K562 (cell line): Measurements from ENCODE around the gene PIK3C2A. TPM values are rescaled to one million over a fixed set of nuclear protein-coding genes. Genes with fewer than 3 reads are reported as not detected.
A peak's percentile ranks its signal among the peaks of the same experiment; 100 is the strongest.

Source experiments
- ATAC-seq: fragments of 200-7000 bp; cut with Tn5 transposase; 3 replicates; pipeline ENCODE4 v1.9.1; 2020; ENCODE audit warnings: moderate library complexity
- Bru-seq: library from RNA; stranded (reverse); fragments of 400-500 nt; gene quantifications from one replicate; lab custom pipeline; 2021; lab: Mats Ljungman, UMichigan
- BruChase-seq, 2 experiments: library from RNA; stranded (reverse); fragments of 400-500 nt; gene quantifications; one replicate each; lab custom pipeline; 2021; lab: Mats Ljungman, UMichigan
- BruUV-seq: library from RNA; stranded (reverse); fragments of 400-500 nt; replicated peaks from 2 replicates; lab custom pipeline; 2021; lab: Mats Ljungman, UMichigan
- CTCF ChIA-PET: fragments of 300-600 bp; formaldehyde crosslinking; extraction: SDS; loops from one replicate; lab custom pipeline; 2021; ENCODE audit warnings: low intra/inter-chr PET ratio; lab: Yijun Ruan, JAX
- POLR2A ChIA-PET: fragments of 300-600, 350-650 bp; sonication (Branson Sonifier 250); formaldehyde crosslinking; extraction: SDS; loops from one replicate; lab custom pipeline; 2021; ENCODE audit warnings: antibody characterized with exemption, inconsistent platforms; lab: Yijun Ruan, JAX
- DNase-seq, 4 experiments: peaks; one replicate each; pipeline versions ENCODE4 v3.0.0 to v3.0.0-alpha.2; 2011 to 2018; ENCODE audit warnings: low spot score in 3 of 4, mixed read lengths in 3 of 4; ENCODE audit errors: extremely low read depth in 1 of 4
- FAIRE-seq: peaks from 2 replicates; lab custom pipeline; 2011; peaks lifted over from hg19 to GRCh38; lab: Jason Lieb, UNC
- H2AFZ ChIP-seq: 2 replicates; pipeline ENCODE4 v1.6.0; 2011; ENCODE audit warnings: low read depth, low read length, control low read depth, inconsistent platforms
- H3K27ac ChIP-seq: fragments of 200-600 bp; 3 replicates; pipeline ENCODE4 v1.8.0; 2011; ENCODE audit warnings: low read depth, mild to moderate bottlenecking, control low read depth, inconsistent platforms, low read length, moderate library complexity, mixed read lengths; ENCODE audit errors: extremely low read depth
- H3K27me3 ChIP-seq, 2 experiments: fragments of 300-600 bp in 1 of 2; 2 replicates in 1 of 2; 3 replicates in 1 of 2; pipeline versions ENCODE4 v1.6.0 to v1.8.0; 2011; ENCODE audit warnings: inconsistent platforms in 2 of 2, low read length in 2 of 2, mild to moderate bottlenecking in 1 of 2, mixed read lengths in 1 of 2, moderate library complexity in 1 of 2; ENCODE audit not compliant: control insufficient read depth in 2 of 2, insufficient read depth in 2 of 2
- H3K36me3 ChIP-seq: fragments of 300-600 bp; 3 replicates; pipeline ENCODE4 v1.8.0; 2011; ENCODE audit warnings: mild to moderate bottlenecking, low read length, inconsistent platforms; ENCODE audit not compliant: control insufficient read depth, insufficient read depth
- H3K4me1 ChIP-seq, 2 experiments: fragments of 200-600 bp in 1 of 2; replicated peaks in 1 of 2; 2 replicates in 1 of 2; 3 replicates in 1 of 2; pipeline versions ENCODE4 v1.5.1 to v1.8.0; 2011; ENCODE audit warnings: inconsistent platforms in 2 of 2, low read length in 2 of 2, mild to moderate bottlenecking in 1 of 2, mixed read lengths in 1 of 2, moderate library complexity in 1 of 2; ENCODE audit not compliant: control insufficient read depth in 2 of 2, insufficient read depth in 2 of 2
- H3K4me2 ChIP-seq: 2 replicates; pipeline ENCODE4 v1.6.1; 2011; ENCODE audit warnings: low read length, control low read depth, inconsistent platforms, mixed read lengths; ENCODE audit not compliant: insufficient read depth
- H3K4me3 ChIP-seq: fragments of 200-600 bp; sonication (generic), shearing (Covaris generic); 2 replicates; pipeline ENCODE4 v1.5.1; 2016; ENCODE audit warnings: control low read depth, inconsistent platforms
- H3K79me2 ChIP-seq: fragments of 200-600 bp; 3 replicates; pipeline ENCODE4 v1.8.0; 2011; ENCODE audit warnings: low read length, inconsistent platforms; ENCODE audit not compliant: control insufficient read depth, insufficient read depth
- H3K9ac ChIP-seq, 2 experiments: 2 replicates each; pipeline versions ENCODE4 v1.6.0 to v1.6.1; 2011; ENCODE audit warnings: low read depth in 2 of 2, low read length in 2 of 2, control low read depth in 1 of 2, inconsistent platforms in 1 of 2, mild to moderate bottlenecking in 1 of 2, mixed read lengths in 1 of 2; ENCODE audit not compliant: insufficient read depth in 1 of 2
- H3K9me1 ChIP-seq: one replicate; pipeline ENCODE4 v1.6.0; 2011; ENCODE audit warnings: inconsistent platforms, mild to moderate bottlenecking, low read length, moderate library complexity; ENCODE audit not compliant: control insufficient read depth, insufficient read depth
- H3K9me3 ChIP-seq: replicated peaks from 2 replicates; pipeline ENCODE4 v1.5.1; 2011; ENCODE audit warnings: low read depth, low read length, inconsistent platforms; ENCODE audit not compliant: control insufficient read depth, insufficient read depth
- H4K20me1 ChIP-seq: replicated peaks from 2 replicates; pipeline ENCODE4 v1.6.1; 2011; ENCODE audit warnings: low read length, inconsistent platforms, mixed read lengths; ENCODE audit not compliant: control insufficient read depth, insufficient read depth
- CREM ChIP-seq: IDR thresholded peaks from 2 replicates; pipeline ENCODE4 v1.6.1; 2014; ENCODE audit warnings: antibody characterized with exemption, low read depth
- FIP1L1 ChIP-seq: fragments of 200-400 bp; formaldehyde crosslinking; IDR thresholded peaks from 2 replicates; pipeline ENCODE4 v1.6.1; 2018; ENCODE audit warnings: mild to moderate bottlenecking, low read depth, low read length; ENCODE audit not compliant: poor library complexity, severe bottlenecking
- HMGN3 ChIP-seq: IDR thresholded peaks from 2 replicates; pipeline ENCODE4 v1.6.1; 2011; ENCODE audit warnings: borderline replicate concordance, low read depth, mild to moderate bottlenecking, mixed read lengths, low read length; ENCODE audit not compliant: insufficient read length; ENCODE audit errors: extremely low read depth
- LARP7 ChIP-seq: fragments of 450-650 bp; IDR thresholded peaks from 2 replicates; pipeline ENCODE4 v1.6.1; 2016
- LEF1 ChIP-seq: fragments of 450-650 bp; IDR thresholded peaks from 2 replicates; pipeline ENCODE4 v1.6.1; 2016; ENCODE audit warnings: mild to moderate bottlenecking
- NFE2 ChIP-seq: IDR thresholded peaks from 2 replicates; pipeline ENCODE4 v1.6.1; 2014; ENCODE audit warnings: antibody characterized with exemption, low read depth
- U2AF1 ChIP-seq: fragments of 200-400 bp; formaldehyde crosslinking; optimal IDR thresholded peaks from 2 replicates; pipeline ENCODE3; 2017; ENCODE audit warnings: mild to moderate bottlenecking, low read depth, low read length, moderate library complexity
- ZNF79 ChIP-seq: fragments of 250-450 bp; sonication (Bioruptor Pico); IDR thresholded peaks from 2 replicates; pipeline ENCODE4 v1.4.0; 2020; ENCODE audit warnings: low read depth, mild to moderate bottlenecking, moderate library complexity
- WGBS: fragments of 100-300 bp; shearing (Covaris generic); methylation state at CpG from one replicate; pipeline ENCODE4 v1.1.6; 2016; ENCODE audit warnings: low coverage, mixed read lengths; ENCODE audit not compliant: insufficient coverage; ENCODE audit errors: missing lambda C conversion rate; 5-methylcytosine and 5-hydroxymethylcytosine counted together
- in situ Hi-C: fragments of 300-500 bp; cut with MboI; formaldehyde crosslinking; loops from 4 replicates; pipeline ENCODE4 v1.15.0; 2018; ENCODE audit warnings: inconsistent platforms, mixed read lengths
- intact Hi-C: fragments of 100-400 bp; cut with micrococcal nuclease; formaldehyde crosslinking; loops from 2 replicates; pipeline ENCODE4 v1.14.2; 2022
- long read RNA-seq, 3 experiments: library from polyadenylated mRNA in 2 of 3; library from RNA in 1 of 3; unstranded in 2 of 3; stranded (forward) in 1 of 3; transcript quantifications; one replicate each; pipeline ENCODE4 v2.0.0, GENCODE V29; 2019 to 2022
- polyA minus RNA-seq, 3 experiments: library from RNA; depleted of rRNA, polyadenylated mRNA; stranded (reverse); fragments of >200 nt; gene quantifications; 2 replicates each; pipeline ENCODE4 v1.2.3, GENCODE V29; 2011
- polyA plus RNA-seq, 8 experiments: library from polyadenylated mRNA; depleted of rRNA in 4 of 8; stranded (reverse) in 5 of 8; unstranded in 3 of 8; fragments of >200 nt; fragmentation: Nextera tagmentation in 2 of 8; fragmentation: Illumina TruSeq in 1 of 8; extraction: Ambion mirVana in 2 of 8; extraction: Trizol in 1 of 8; gene quantifications; 2 replicates each; pipeline versions ENCODE4 v1.2.1 to v1.2.3, GENCODE V29; 2011 to 2014; ENCODE audit warnings: inconsistent platforms in 1 of 8, missing spikeins in 1 of 8
- total RNA-seq, 7 experiments: library from RNA; depleted of rRNA in 6 of 7; stranded (reverse); fragments of >200 nt in 6 of 7; fragmentation: Illumina TruSeq in 2 of 7; extraction: Trizol in 2 of 7; gene quantifications; 2 replicates each; pipeline versions ENCODE4 v1.2.1 to v1.2.3, GENCODE V29; 2011 to 2021; ENCODE audit warnings: low replicate concordance in 1 of 7
- TF ChIP-seq, protein P1 (sequence below): fragments of 450-650 bp; IDR thresholded peaks from 2 replicates; pipeline ENCODE4 v1.6.1; 2018; ENCODE audit not compliant: partially characterized antibody
- TF ChIP-seq, protein P2 (sequence below): fragments of 450-650 bp; IDR thresholded peaks from one replicate; pipeline ENCODE4 v1.6.1; 2018; ENCODE audit warnings: mild to moderate bottlenecking, moderate library complexity; ENCODE audit not compliant: partially characterized antibody

Gene PIK3C2A
- total RNA-seq (2011; cell fraction: chromatin; rRNA removed; ENCODE audit: low replicate concordance): 28.0 and 175 TPM in 2 replicates
- 9.2 and 13.8 TPM in 2 replicates for total RNA-seq (2011; cell fraction: nucleolus; rRNA removed)
- 26.8 and 30.8 TPM in 2 replicates for total RNA-seq (2011; cell fraction: nucleoplasm; rRNA removed)
- 10.7 and 11.1 TPM in 2 replicates for total RNA-seq (2014; rRNA removed)
- 23.7 and 29.9 TPM in 2 replicates for total RNA-seq (2014; rRNA removed; fragmentation: Illumina TruSeq; extraction: Trizol)
- total RNA-seq (2015; rRNA removed; fragmentation: Illumina TruSeq; extraction: Trizol): 22.8 and 23.6 TPM in 2 replicates
- total RNA-seq (2021): 19.0 and 19.6 TPM in 2 replicates
- polyA plus RNA-seq (2011; rRNA removed): 24.9 and 25.2 TPM in 2 replicates
- 3.6 and 9.7 TPM in 2 replicates for polyA plus RNA-seq (2011; cell fraction: cytosol; rRNA removed)
- polyA plus RNA-seq (2011; cell fraction: nucleus; rRNA removed): 9.5 and 18.1 TPM in 2 replicates
- 9.8 and 10.4 TPM in 2 replicates for polyA plus RNA-seq (2012)
- 12.5 and 15.6 TPM in 2 replicates for polyA plus RNA-seq (2014; fragmentation: Illumina TruSeq; extraction: Trizol)
- 1 to 10 TPM; 3.1 to 4.1 TPM for polyA plus RNA-seq (2014; fragmentation: Nextera tagmentation; extraction: Ambion mirVana)
- polyA plus RNA-seq (2014; rRNA removed): 8.0 and 8.1 TPM in 2 replicates
- 61.7 and 92.1 TPM in 2 replicates for polyA minus RNA-seq (2011; rRNA and poly(A)+ RNA removed)
- polyA minus RNA-seq (2011; cell fraction: cytosol; rRNA and poly(A)+ RNA removed): 12.8 and 14.2 TPM in 2 replicates
- 19.3 and 38.9 TPM in 2 replicates for polyA minus RNA-seq (2011; cell fraction: nucleus; rRNA and poly(A)+ RNA removed)
- Bru-seq, nascent RNA: percentile 72 among the genes with signal in this experiment
- percentile 80 among the genes with signal in this experiment for BruChase-seq, experiment 1, labeled RNA remaining after a 2-hour chase
- percentile 86 among the genes with signal in this experiment for BruChase-seq, experiment 2, labeled RNA remaining after a 6-hour chase
- long read RNA-seq, experiment 1, full-length matches to known transcripts: 1 of 22 reads
- long read RNA-seq, experiment 1, partial matches to known transcripts: 4 of 22 reads
- long read RNA-seq, experiment 1, other reads (novel, unspliced or antisense): 17 of 22 reads
- long read RNA-seq, experiment 2, partial matches to known transcripts: 0 of 6 reads
- long read RNA-seq, experiment 2, other reads (novel, unspliced or antisense): 6 of 6 reads
- long read RNA-seq, experiment 3, partial matches to known transcripts: 1 of 2 reads
- long read RNA-seq, experiment 3, other reads (novel, unspliced or antisense): 1 of 2 reads

- no peaks in the 10 kb centered on the region for H4K20me1 ChIP-seq
- H3K27me3 ChIP-seq: no peaks in the 10 kb centered on the region
- intact Hi-C loops: loop anchor here (5.0 kb wide), 1 partner anchor 135 kb away; no protein-coding TSS in a partner anchor
- peaks cover 7% of the 10 kb centered on the region; the same call in 2 of the 3 replicates for H3K36me3 ChIP-seq
- peak within 1 kb of the TSS; percentile 92 for H3K4me2 ChIP-seq
- in situ Hi-C loops: no loop called here
- no peaks in the 10 kb centered on the region for H3K9me3 ChIP-seq
- WGBS: under 1% methylated on average over 43 of the region's 72 CpGs
- FAIRE-seq: peak; percentile 88
- BruUV-seq: no TSS peak
- no peaks in the 10 kb centered on the region for H3K9me1 ChIP-seq
- ATAC-seq: peak; percentile 96
- H3K4me3 ChIP-seq: peak within 1 kb of the TSS; percentile 87
- peak within 1 kb of the TSS; percentile 84 to 96 for H3K9ac ChIP-seq
- peak within 1 kb of the TSS; percentile 90 for H2AFZ ChIP-seq
- CTCF ChIA-PET: no interaction called here
- POLR2A ChIA-PET: interaction anchor here (0.6 to 4.0 kb wide), 6 partner anchors 10 to 266 kb away, joined by 3 to 13 read pairs (median 8); partner anchors contain the start of gene RPS13
- H3K27ac ChIP-seq: peak within 1 kb of the TSS; percentile 76
- peaks cover 40% of the 10 kb centered on the region for H3K79me2 ChIP-seq
- DNase-seq: peak; percentile 92 to 97 (median 93)
- peaks cover 11 to 13% of the 10 kb centered on the region in 2 experiments; a peak in 4 of 5 replicates for H3K4me1 ChIP-seq
- TF ChIP-seq, protein P1, sequence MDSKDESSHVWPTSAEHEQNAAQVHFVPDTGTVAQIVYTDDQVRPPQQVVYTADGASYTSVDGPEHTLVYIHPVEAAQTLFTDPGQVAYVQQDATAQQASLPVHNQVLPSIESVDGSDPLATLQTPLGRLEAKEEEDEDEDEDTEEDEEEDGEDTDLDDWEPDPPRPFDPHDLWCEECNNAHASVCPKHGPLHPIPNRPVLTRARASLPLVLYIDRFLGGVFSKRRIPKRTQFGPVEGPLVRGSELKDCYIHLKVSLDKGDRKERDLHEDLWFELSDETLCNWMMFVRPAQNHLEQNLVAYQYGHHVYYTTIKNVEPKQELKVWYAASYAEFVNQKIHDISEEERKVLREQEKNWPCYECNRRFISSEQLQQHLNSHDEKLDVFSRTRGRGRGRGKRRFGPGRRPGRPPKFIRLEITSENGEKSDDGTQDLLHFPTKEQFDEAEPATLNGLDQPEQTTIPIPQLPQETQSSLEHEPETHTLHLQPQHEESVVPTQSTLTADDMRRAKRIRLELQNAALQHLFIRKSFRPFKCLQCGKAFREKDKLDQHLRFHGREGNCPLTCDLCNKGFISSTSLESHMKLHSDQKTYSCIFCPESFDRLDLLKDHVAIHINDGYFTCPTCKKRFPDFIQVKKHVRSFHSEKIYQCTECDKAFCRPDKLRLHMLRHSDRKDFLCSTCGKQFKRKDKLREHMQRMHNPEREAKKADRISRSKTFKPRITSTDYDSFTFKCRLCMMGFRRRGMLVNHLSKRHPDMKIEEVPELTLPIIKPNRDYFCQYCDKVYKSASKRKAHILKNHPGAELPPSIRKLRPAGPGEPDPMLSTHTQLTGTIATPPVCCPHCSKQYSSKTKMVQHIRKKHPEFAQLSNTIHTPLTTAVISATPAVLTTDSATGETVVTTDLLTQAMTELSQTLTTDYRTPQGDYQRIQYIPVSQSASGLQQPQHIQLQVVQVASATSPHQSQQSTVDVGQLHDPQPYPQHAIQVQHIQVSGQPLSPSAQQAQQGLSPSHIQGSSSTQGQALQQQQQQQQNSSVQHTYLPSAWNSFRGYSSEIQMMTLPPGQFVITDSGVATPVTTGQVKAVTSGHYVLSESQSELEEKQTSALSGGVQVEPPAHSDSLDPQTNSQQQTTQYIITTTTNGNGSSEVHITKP: peak; percentile 30
- TF ChIP-seq NFE2 (no peak), LEF1 (no peak), ZNF79 (CRISPR knock-in tag) (no peak), LARP7 (no peak), CREM (peak; percentile 97), HMGN3 (no peak), U2AF1 (peak; percentile 56), FIP1L1 (peak; percentile 69)
- TF ChIP-seq, protein P2, sequence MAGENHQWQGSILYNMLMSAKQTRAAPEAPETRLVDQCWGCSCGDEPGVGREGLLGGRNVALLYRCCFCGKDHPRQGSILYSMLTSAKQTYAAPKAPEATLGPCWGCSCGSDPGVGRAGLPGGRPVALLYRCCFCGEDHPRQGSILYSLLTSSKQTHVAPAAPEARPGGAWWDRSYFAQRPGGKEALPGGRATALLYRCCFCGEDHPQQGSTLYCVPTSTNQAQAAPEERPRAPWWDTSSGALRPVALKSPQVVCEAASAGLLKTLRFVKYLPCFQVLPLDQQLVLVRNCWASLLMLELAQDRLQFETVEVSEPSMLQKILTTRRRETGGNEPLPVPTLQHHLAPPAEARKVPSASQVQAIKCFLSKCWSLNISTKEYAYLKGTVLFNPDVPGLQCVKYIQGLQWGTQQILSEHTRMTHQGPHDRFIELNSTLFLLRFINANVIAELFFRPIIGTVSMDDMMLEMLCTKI: no peak
Measured at GRCh38 chr11:17207317-17208256, at the start of gene PIK3C2A. Gene PIK3C2A, minus strand, starts transcription at chr11:17207986. Its CDS starts 38,245 bp downstream, at chr11:17169741.
